ENCODE measurements around the gene SKAP1. TPM values are rescaled to one million over a fixed set of nuclear protein-coding genes. Genes with fewer than 3 reads are reported as not detected.

SKAP1 gene
- total RNA-seq, 6 experiments from 2014 or later: 4.5 to 51.0 (median 17.5) TPM

DNA sequence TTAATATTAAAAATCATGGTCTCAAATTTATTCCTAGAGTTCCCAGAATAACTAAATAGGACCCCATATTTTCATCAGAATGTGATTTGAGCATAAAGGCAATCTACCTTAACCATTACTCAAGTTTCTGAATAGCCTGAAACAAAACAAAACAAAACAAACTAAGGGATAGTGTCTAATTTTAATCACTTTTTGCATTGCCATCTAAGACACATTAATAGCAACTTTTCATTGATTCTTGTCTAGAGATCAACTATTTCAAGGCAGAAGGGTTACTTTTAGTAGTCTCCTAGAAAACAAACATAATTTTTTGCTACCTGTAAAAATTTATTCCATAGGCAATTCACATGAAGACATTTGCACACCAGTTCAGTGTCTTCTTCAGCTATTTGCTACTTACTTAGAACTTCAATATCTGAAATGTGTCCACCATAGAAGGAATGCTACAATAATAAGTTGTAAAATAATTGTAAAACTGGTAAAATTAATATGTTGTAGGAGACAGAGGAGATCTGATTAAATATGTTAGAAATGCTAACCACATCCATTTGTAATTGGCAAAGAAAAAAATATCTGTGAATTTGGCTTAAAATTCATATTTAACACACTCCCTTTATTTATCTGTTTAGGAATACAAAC is 94.7 kb downstream of the SKAP1 start:
- H3K4me3 ChIP-seq: no peak overlapping the region
- ATAC-seq (no peak), DNase-seq (no peak)
- no peaks in the 10 kb centered on the region for H3K9me3 ChIP-seq
- H3K4me1 ChIP-seq: no peaks in the 10 kb centered on the region
- H3K27me3 ChIP-seq: peaks cover 5 to 11% of the 10 kb centered on the region in 2 donors
- no peaks in the 10 kb centered on the region for H3K36me3 ChIP-seq
- TF ChIP-seq POLR2A (IDR thresholded peaks at IDR 0.05) (no peak), CTCF (IDR thresholded peaks at IDR 0.05) (no peak)
- H3K27ac ChIP-seq: no peak overlapping the region
- intact Hi-C loops (cut with DNase I): no loop called here

GRCh38 chr17:48333034-48333530 is 96.9 kb downstream of the SKAP1 start:
- Histone ChIP-seq H3K9me3 (no peaks in the 10 kb centered on the region), H3K27me3 (peaks cover 5 to 11% of the 10 kb centered on the region in 2 donors), H3K4me1 (no peaks in the 10 kb centered on the region), H3K36me3 (no peaks in the 10 kb centered on the region), H3K27ac (no peak overlapping the region), H3K4me3 (no peak overlapping the region)
- 50% methylated on average over 1 of the region's 1 CpG for WGBS (ENCODE audit: insufficient coverage, low coverage, low lambda C conversion rate, missing lambda C conversion rate)
- no peak for TF ChIP-seq CTCF (IDR thresholded peaks at IDR 0.05)
- TF ChIP-seq POLR2A (IDR thresholded peaks at IDR 0.05): no peak
- DNase-seq (no peak), ATAC-seq (no peak)
- intact Hi-C loops (cut with DNase I): no loop called here

DNA sequence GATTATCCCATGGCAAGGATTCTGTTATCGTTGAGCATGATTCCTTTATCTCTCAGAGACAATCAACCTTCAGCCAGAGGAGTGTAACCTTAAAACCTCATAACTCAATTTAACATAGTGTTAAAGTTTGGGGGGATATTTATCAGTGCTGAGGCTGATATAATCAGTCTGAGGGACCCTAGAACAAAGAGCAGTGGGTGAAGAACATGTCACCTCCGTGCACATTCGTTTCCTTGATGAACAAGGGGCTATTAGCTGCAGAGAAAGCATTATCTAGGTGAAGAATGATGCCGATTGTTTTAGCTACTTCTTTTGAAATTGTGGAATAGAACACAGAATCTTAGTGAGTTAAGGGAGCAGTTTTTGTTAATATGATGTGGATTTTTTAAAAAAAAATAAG is 99.1 kb downstream of the SKAP1 start:
- Histone ChIP-seq H3K4me3 (no peak overlapping the region), H3K9me3 (no peaks in the 10 kb centered on the region)

DNA sequence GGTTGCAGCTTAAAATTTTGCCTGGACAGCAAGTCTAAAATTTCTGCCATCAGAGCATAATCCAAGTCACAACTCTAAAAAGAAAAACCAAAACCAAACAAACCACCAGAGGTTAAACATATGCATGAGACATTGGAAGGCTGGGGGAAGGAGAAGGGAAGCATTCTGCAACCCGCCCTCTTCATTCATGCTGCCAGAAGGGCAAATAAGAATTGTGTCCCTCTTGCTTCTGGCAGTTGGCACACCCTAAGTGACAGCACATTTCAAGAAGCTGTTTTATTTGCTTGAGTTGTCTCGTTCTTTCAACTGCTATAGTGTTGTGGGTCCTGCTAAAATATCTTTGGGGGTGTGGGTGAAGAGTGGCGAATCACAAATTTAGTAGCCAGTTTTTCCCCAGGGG is 99.6 kb downstream of the SKAP1 start:
- no peak overlapping the region for H3K4me3 ChIP-seq
- no peak for DNase-seq
- no peak for TF ChIP-seq CTCF (IDR thresholded peaks at IDR 0.05)
- TF ChIP-seq POLR2A (IDR thresholded peaks at IDR 0.05): no peak

More for the DNA sequence above, 99.1 kb downstream of the SKAP1 start:
- intact Hi-C loops (cut with DNase I): no loop called here
- 40% methylated on average over 4 of the region's 4 CpGs for WGBS (ENCODE audit: insufficient coverage, low coverage, low lambda C conversion rate, missing lambda C conversion rate)
- ATAC-seq (no peak), DNase-seq (no peak)
- H3K4me1 ChIP-seq: no peaks in the 10 kb centered on the region
- peaks cover 5 to 16% of the 10 kb centered on the region in 2 donors for H3K27me3 ChIP-seq
- no peaks in the 10 kb centered on the region for H3K36me3 ChIP-seq
- no peak overlapping the region for H3K27ac ChIP-seq
- TF ChIP-seq POLR2A (IDR thresholded peaks at IDR 0.05): no peak
- no peak for TF ChIP-seq CTCF (IDR thresholded peaks at IDR 0.05)

More for the DNA sequence above, 99.6 kb downstream of the SKAP1 start:
- no peaks in the 10 kb centered on the region for H3K4me1 ChIP-seq
- WGBS (ENCODE audit: insufficient coverage, low coverage, low lambda C conversion rate, missing lambda C conversion rate): 33% methylated on average over 3 of the region's 3 CpGs
- peaks cover 5 to 16% of the 10 kb centered on the region in 2 donors for H3K27me3 ChIP-seq
- H3K9me3 ChIP-seq: no peaks in the 10 kb centered on the region
- H3K36me3 ChIP-seq: no peaks in the 10 kb centered on the region
- no peak for ATAC-seq
- intact Hi-C loops (cut with DNase I): no loop called here
- no peak overlapping the region for H3K27ac ChIP-seq
